HEK293 (cell line): ENCODE data around the gene VCL.

Source experiments
- HOXA7 ChIP-seq: sonication (generic); formaldehyde crosslinking; IDR thresholded peaks from 2 replicates; pipeline ENCODE4 v1.8.1; 2022; ENCODE audit warnings: missing genetic modification reagents, borderline replicate concordance
- SCRT2 ChIP-seq: fragments of 450-650 bp; formaldehyde crosslinking; IDR thresholded peaks from 2 replicates; pipeline ENCODE4 v1.5.1; 2016; ENCODE audit warnings: missing biosample characterization, missing genetic modification characterization
- SP2 ChIP-seq: fragments of 450-650 bp; formaldehyde crosslinking; IDR thresholded peaks from 2 replicates; pipeline ENCODE4 v1.5.1; 2016; ENCODE audit warnings: missing biosample characterization, missing genetic modification characterization
- YY1 ChIP-seq: fragments of 450-650 bp; formaldehyde crosslinking; IDR thresholded peaks from 2 replicates; pipeline ENCODE4 v1.5.1; 2018; ENCODE audit warnings: missing biosample characterization, missing genetic modification characterization
- ZNF146 ChIP-seq: fragments of 450-650 bp; formaldehyde crosslinking; IDR thresholded peaks from 2 replicates; pipeline ENCODE4 v1.5.1; 2016; ENCODE audit warnings: missing biosample characterization, missing genetic modification characterization
- ZNF24 ChIP-seq: fragments of 450-650 bp; formaldehyde crosslinking; IDR thresholded peaks from 2 replicates; pipeline ENCODE4 v1.5.1; 2016; ENCODE audit warnings: missing biosample characterization, missing genetic modification characterization
- ZNF37A ChIP-seq: fragments of 450-650 bp; IDR thresholded peaks from 2 replicates; pipeline ENCODE4 v1.5.1; 2018; ENCODE audit warnings: missing biosample characterization, missing genetic modification characterization
- ZNF416 ChIP-seq: fragments of 450-650 bp; formaldehyde crosslinking; IDR thresholded peaks from 2 replicates; pipeline ENCODE4 v1.5.1; 2016; ENCODE audit warnings: missing biosample characterization, missing genetic modification characterization
- ZNF777 ChIP-seq: fragments of 450-650 bp; formaldehyde crosslinking; IDR thresholded peaks from 2 replicates; pipeline ENCODE4 v1.5.1; 2017; ENCODE audit warnings: missing biosample characterization, missing genetic modification characterization, borderline replicate concordance
- TF ChIP-seq, protein P1 (sequence below): fragments of 450-650 bp; formaldehyde crosslinking; IDR thresholded peaks from 2 replicates; pipeline ENCODE4 v1.5.1; 2016; ENCODE audit warnings: missing biosample characterization, missing genetic modification characterization
- TF ChIP-seq, protein P2 (sequence below): fragments of 450-650 bp; formaldehyde crosslinking; IDR thresholded peaks from 2 replicates; pipeline ENCODE4 v1.5.1; 2017; ENCODE audit warnings: missing biosample characterization, missing genetic modification characterization
- TF ChIP-seq, protein P3 (sequence below): fragments of 450-650 bp; formaldehyde crosslinking; IDR thresholded peaks from 2 replicates; pipeline ENCODE4 v1.5.1; 2016; ENCODE audit warnings: missing biosample characterization, missing genetic modification characterization

DNA sequence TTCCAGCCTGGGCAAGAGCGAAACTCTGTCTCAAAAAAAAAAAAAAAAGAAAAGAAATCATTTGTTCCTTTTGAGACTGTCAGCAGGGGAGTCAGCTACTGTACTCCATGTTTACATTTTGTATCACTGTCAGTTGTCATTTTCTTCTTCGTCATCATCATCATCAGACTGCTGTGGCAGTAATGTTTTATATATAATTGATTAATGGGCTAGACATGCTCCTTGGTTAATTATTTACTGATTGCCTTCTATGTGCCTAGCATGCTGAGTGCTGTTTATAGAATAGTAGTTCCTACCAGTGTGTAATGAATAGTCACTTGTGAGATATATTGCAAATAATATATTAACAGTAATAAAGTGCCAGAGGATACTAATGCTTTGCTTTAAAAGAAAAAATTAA is 50.5 kb downstream of the VCL start:
- TF ChIP-seq ZNF37A (tag by site-specific recombination) (no peak), ZNF416 (tag by site-specific recombination) (no peak), SP2 (tag by site-specific recombination) (no peak), ZNF146 (tag by site-specific recombination) (no peak), ZNF24 (tag by site-specific recombination) (no peak), ZNF777 (tag by site-specific recombination) (no peak), HOXA7 (CRISPR knock-in tag) (no peak), YY1 (tag by site-specific recombination) (no peak), SCRT2 (tag by site-specific recombination) (no peak)
- TF ChIP-seq, protein P1, sequence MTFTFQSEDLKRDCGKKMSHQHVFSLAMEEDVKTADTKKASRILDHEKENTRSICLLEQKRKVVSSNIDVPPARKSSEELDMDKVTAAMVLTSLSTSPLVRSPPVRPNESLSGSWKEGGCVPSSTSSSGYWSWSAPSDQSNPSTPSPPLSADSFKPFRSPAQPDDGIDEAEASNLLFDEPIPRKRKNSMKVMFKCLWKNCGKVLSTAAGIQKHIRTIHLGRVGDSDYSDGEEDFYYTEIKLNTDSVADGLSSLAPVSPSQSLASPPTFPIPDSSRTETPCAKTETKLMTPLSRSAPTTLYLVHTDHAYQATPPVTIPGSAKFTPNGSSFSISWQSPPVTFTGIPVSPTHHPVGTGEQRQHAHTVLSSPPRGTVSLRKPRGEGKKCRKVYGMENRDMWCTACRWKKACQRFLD (tag by site-specific recombination): no peak
- TF ChIP-seq, protein P2, sequence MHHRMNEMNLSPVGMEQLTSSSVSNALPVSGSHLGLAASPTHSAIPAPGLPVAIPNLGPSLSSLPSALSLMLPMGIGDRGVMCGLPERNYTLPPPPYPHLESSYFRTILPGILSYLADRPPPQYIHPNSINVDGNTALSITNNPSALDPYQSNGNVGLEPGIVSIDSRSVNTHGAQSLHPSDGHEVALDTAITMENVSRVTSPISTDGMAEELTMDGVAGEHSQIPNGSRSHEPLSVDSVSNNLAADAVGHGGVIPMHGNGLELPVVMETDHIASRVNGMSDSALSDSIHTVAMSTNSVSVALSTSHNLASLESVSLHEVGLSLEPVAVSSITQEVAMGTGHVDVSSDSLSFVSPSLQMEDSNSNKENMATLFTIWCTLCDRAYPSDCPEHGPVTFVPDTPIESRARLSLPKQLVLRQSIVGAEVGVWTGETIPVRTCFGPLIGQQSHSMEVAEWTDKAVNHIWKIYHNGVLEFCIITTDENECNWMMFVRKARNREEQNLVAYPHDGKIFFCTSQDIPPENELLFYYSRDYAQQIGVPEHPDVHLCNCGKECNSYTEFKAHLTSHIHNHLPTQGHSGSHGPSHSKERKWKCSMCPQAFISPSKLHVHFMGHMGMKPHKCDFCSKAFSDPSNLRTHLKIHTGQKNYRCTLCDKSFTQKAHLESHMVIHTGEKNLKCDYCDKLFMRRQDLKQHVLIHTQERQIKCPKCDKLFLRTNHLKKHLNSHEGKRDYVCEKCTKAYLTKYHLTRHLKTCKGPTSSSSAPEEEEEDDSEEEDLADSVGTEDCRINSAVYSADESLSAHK (tag by site-specific recombination): no peak
- TF ChIP-seq, protein P3, sequence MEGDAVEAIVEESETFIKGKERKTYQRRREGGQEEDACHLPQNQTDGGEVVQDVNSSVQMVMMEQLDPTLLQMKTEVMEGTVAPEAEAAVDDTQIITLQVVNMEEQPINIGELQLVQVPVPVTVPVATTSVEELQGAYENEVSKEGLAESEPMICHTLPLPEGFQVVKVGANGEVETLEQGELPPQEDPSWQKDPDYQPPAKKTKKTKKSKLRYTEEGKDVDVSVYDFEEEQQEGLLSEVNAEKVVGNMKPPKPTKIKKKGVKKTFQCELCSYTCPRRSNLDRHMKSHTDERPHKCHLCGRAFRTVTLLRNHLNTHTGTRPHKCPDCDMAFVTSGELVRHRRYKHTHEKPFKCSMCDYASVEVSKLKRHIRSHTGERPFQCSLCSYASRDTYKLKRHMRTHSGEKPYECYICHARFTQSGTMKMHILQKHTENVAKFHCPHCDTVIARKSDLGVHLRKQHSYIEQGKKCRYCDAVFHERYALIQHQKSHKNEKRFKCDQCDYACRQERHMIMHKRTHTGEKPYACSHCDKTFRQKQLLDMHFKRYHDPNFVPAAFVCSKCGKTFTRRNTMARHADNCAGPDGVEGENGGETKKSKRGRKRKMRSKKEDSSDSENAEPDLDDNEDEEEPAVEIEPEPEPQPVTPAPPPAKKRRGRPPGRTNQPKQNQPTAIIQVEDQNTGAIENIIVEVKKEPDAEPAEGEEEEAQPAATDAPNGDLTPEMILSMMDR (tag by site-specific recombination): no peak
